Ectodermal cell (in vitro differentiated cells): Measurements from ENCODE around the gene PODXL2.
"Not testable (repeated sequence)": the region's sequence is repeated elsewhere in the genome, so short reads cannot be mapped to it uniquely, and the experiment has no call there.

Source experiments
- H3K27ac ChIP-seq: 2 replicates; pipeline ENCODE4 v1.7.0; 2013; ENCODE audit warnings: mild to moderate bottlenecking, low read depth, low read length; ENCODE audit not compliant: insufficient read depth, poor library complexity, severe bottlenecking
- H3K27me3 ChIP-seq: 2 replicates; pipeline ENCODE4 v1.7.0; 2013; ENCODE audit warnings: mild to moderate bottlenecking, low read length; ENCODE audit not compliant: insufficient read depth, control insufficient read depth, poor library complexity, severe bottlenecking
- H3K36me3 ChIP-seq: one replicate; pipeline ENCODE4 v1.7.0; 2013; ENCODE audit warnings: low read length; ENCODE audit not compliant: control insufficient read depth, insufficient read depth
- H3K4me1 ChIP-seq: one replicate; pipeline ENCODE4 v1.7.0; 2013; ENCODE audit warnings: low read length; ENCODE audit not compliant: control insufficient read depth, insufficient read depth
- H3K4me3 ChIP-seq: 2 replicates; pipeline ENCODE4 v1.7.0; 2013; ENCODE audit warnings: low read depth, low read length, control low read depth; ENCODE audit not compliant: insufficient read depth
- H3K9me3 ChIP-seq: 2 replicates; pipeline ENCODE4 v1.7.0; 2013; ENCODE audit warnings: mild to moderate bottlenecking, low read length, moderate library complexity; ENCODE audit not compliant: control insufficient read depth
- WGBS, 2 experiments: methylation state at CpG; one replicate each; pipeline ENCODE4 v1.1.7; 2013; ENCODE audit warnings: missing lambda C conversion rate in 2 of 2; 5-methylcytosine and 5-hydroxymethylcytosine counted together

PODXL2 gene

GRCh38 chr3:127645371-127646015 is 16.5 kb downstream of the PODXL2 start:
- 95 to 97% methylated on average over 8 of the region's 8 CpGs for WGBS, 2 experiments
- no peak overlapping the region for H3K4me3 ChIP-seq
- no peak overlapping the region for H3K27ac ChIP-seq
- peaks cover 8% of the 10 kb centered on the region for H3K4me1 ChIP-seq
- no peaks in the 10 kb centered on the region for H3K27me3 ChIP-seq
- H3K9me3 ChIP-seq: no peaks in the 10 kb centered on the region
- H3K36me3 ChIP-seq: no peaks in the 10 kb centered on the region

- Histone ChIP-seq H3K4me3 (no peak overlapping the region), H3K4me1 (peaks cover 8% of the 10 kb centered on the region), H3K27ac (no peak overlapping the region), H3K27me3 (no peaks in the 10 kb centered on the region), H3K9me3 (no peaks in the 10 kb centered on the region), H3K36me3 (no peaks in the 10 kb centered on the region)
- 94 to 95% methylated on average over 10 of the region's 10 CpGs for WGBS, 2 experiments
Observed at GRCh38 chr3:127646501-127647046, 17.6 kb downstream of the PODXL2 start.

GRCh38 chr3:127647166-127647844 is 18.3 kb downstream of the PODXL2 start:
- Histone ChIP-seq H3K36me3 (no peaks in the 10 kb centered on the region), H3K9me3 (no peaks in the 10 kb centered on the region), H3K27me3 (no peaks in the 10 kb centered on the region), H3K4me1 (peaks cover 8% of the 10 kb centered on the region), H3K4me3 (no peak overlapping the region), H3K27ac (no peak overlapping the region)
- WGBS, 2 experiments: 90 to 91% methylated on average over 13 of the region's 13 CpGs

- Histone ChIP-seq H3K36me3 (no peaks in the 10 kb centered on the region), H3K9me3 (no peaks in the 10 kb centered on the region), H3K4me3 (no peak overlapping the region), H3K4me1 (peaks cover 8% of the 10 kb centered on the region), H3K27ac (no peak overlapping the region), H3K27me3 (no peaks in the 10 kb centered on the region)
Observed at GRCh38 chr3:127647845-127648204, 18.8 kb downstream of the PODXL2 start.

- Histone ChIP-seq H3K4me1 (peaks cover 8% of the 10 kb centered on the region), H3K4me3 (no peak overlapping the region), H3K27me3 (no peaks in the 10 kb centered on the region), H3K27ac (no peak overlapping the region), H3K36me3 (no peaks in the 10 kb centered on the region), H3K9me3 (no peaks in the 10 kb centered on the region)
- 95 to 96% methylated on average over 4 of the region's 4 CpGs for WGBS, 2 experiments
Observed at GRCh38 chr3:127650236-127650635, 21.3 kb downstream of the PODXL2 start.

- Histone ChIP-seq H3K9me3 (no peaks in the 10 kb centered on the region), H3K4me3 (no peak overlapping the region)
- 95 to 97% methylated on average over 8 of the region's 8 CpGs for WGBS, 2 experiments
Observed at GRCh38 chr3:127651516-127652172, 22.7 kb downstream of the PODXL2 start.

GRCh38 chr3:127652246-127652995 is 23.4 kb downstream of the PODXL2 start:
- 73% methylated on average over 13 of the region's 13 CpGs for WGBS, 2 experiments
- no peaks in the 10 kb centered on the region for H3K27me3 ChIP-seq
- H3K36me3 ChIP-seq: no peaks in the 10 kb centered on the region
- no peak overlapping the region for H3K4me3 ChIP-seq
- H3K9me3 ChIP-seq: no peaks in the 10 kb centered on the region
- no peak overlapping the region for H3K27ac ChIP-seq
- peaks cover 5% of the 10 kb centered on the region for H3K4me1 ChIP-seq

More at GRCh38 chr3:127651516-127652172, 22.7 kb downstream of the PODXL2 start:
- Histone ChIP-seq H3K36me3 (no peaks in the 10 kb centered on the region), H3K4me1 (peaks cover 8% of the 10 kb centered on the region), H3K27me3 (no peaks in the 10 kb centered on the region), H3K27ac (no peak overlapping the region)

- Histone ChIP-seq H3K36me3 (no peaks in the 10 kb centered on the region), H3K27me3 (no peaks in the 10 kb centered on the region), H3K9me3 (no peaks in the 10 kb centered on the region), H3K4me1 (no peaks in the 10 kb centered on the region), H3K27ac (no peak overlapping the region), H3K4me3 (no peak overlapping the region)
- 90 to 94% methylated on average over 3 to 4 of the region's 4 CpGs for WGBS, 2 experiments
Observed at GRCh38 chr3:127654374-127654773, 25.4 kb downstream of the PODXL2 start.

- 93 to 95% methylated on average over 5 of the region's 6 CpGs for WGBS, 2 experiments
Observed at GRCh38 chr3:127654993-127655392, 26.0 kb downstream of the PODXL2 start.

GRCh38 chr3:127655641-127656040 is 26.7 kb downstream of the PODXL2 start:
- no peaks in the 10 kb centered on the region for H3K27me3 ChIP-seq
- H3K4me1 ChIP-seq: no peaks in the 10 kb centered on the region
- no peak overlapping the region for H3K27ac ChIP-seq
- H3K9me3 ChIP-seq: no peaks in the 10 kb centered on the region
- H3K36me3 ChIP-seq: no peaks in the 10 kb centered on the region
- H3K4me3 ChIP-seq: no peak overlapping the region
- WGBS, 2 experiments: 88 to 89% methylated on average over 3 of the region's 3 CpGs

More at GRCh38 chr3:127654993-127655392, 26.0 kb downstream of the PODXL2 start:
- not testable (repeated sequence) for H3K4me3 ChIP-seq, H3K9me3 ChIP-seq, H3K27me3 ChIP-seq, H3K36me3 ChIP-seq, H3K27ac ChIP-seq, H3K4me1 ChIP-seq
